Astrocyte (in vitro differentiated cells and primary cell): ENCODE measurements around the gene MINDY3. TPM values are rescaled to one million over a fixed set of nuclear protein-coding genes. Genes with fewer than 3 reads are reported as not detected.
A peak's percentile ranks its signal among the peaks of the same experiment; 100 is the strongest.

Experiments
- DNase-seq: peaks from one replicate; pipeline ENCODE4 v3.0.0-alpha.2; 2010; ENCODE audit warnings: low read depth
- FAIRE-seq: peaks from 2 replicates; lab custom pipeline; 2011; peaks lifted over from hg19 to GRCh38; lab: Jason Lieb, UNC
- H2AFZ ChIP-seq: 2 replicates; pipeline ENCODE4 v1.6.0; 2012; ENCODE audit warnings: low read depth, low read length, inconsistent platforms
- H3K27ac ChIP-seq: 2 replicates; pipeline ENCODE4 v1.5.1; 2011; ENCODE audit warnings: low read depth, low read length, inconsistent platforms
- H3K27me3 ChIP-seq: 2 replicates; pipeline ENCODE4 v1.6.0; 2011; ENCODE audit warnings: low read length, inconsistent platforms; ENCODE audit not compliant: insufficient read depth
- H3K36me3 ChIP-seq: 2 replicates; pipeline ENCODE4 v1.5.1; 2011; ENCODE audit warnings: low read length, inconsistent platforms; ENCODE audit not compliant: insufficient read depth
- H3K4me1 ChIP-seq: 2 replicates; pipeline ENCODE4 v1.5.1; 2011; ENCODE audit warnings: low read length, inconsistent platforms; ENCODE audit not compliant: insufficient read depth
- H3K4me2 ChIP-seq: 2 replicates; pipeline ENCODE4 v1.6.0; 2012; ENCODE audit warnings: low read length, inconsistent platforms
- H3K4me3 ChIP-seq: 2 replicates; pipeline ENCODE4 v1.5.1; 2011; ENCODE audit warnings: low read depth, mild to moderate bottlenecking, low read length, inconsistent platforms; ENCODE audit not compliant: insufficient read depth
- H3K79me2 ChIP-seq: 2 replicates; pipeline ENCODE4 v1.6.0; 2012; ENCODE audit warnings: mild to moderate bottlenecking, low read length, inconsistent platforms; ENCODE audit not compliant: insufficient read depth
- H3K9ac ChIP-seq: 2 replicates; pipeline ENCODE4 v1.6.0; 2012; ENCODE audit warnings: mild to moderate bottlenecking, low read length, inconsistent platforms
- H3K9me3 ChIP-seq: 2 replicates; pipeline ENCODE4 v1.5.1; 2012; ENCODE audit warnings: low read depth, mild to moderate bottlenecking, low read length, inconsistent platforms; ENCODE audit not compliant: insufficient read depth
- H4K20me1 ChIP-seq: 2 replicates; pipeline ENCODE4 v1.6.0; 2012; ENCODE audit warnings: low read length, inconsistent platforms; ENCODE audit not compliant: insufficient read depth
- H3K27ac Mint-ChIP-seq: one replicate; pipeline ENCODE4 v1.8.0; 2021; ENCODE audit warnings: mild to moderate bottlenecking, mixed read lengths; ENCODE audit not compliant: unreplicated experiment
- H3K27me3 Mint-ChIP-seq: one replicate; pipeline ENCODE4 v1.8.0; 2021; ENCODE audit warnings: low read depth, mixed read lengths; ENCODE audit not compliant: unreplicated experiment
- H3K36me3 Mint-ChIP-seq: one replicate; pipeline ENCODE4 v1.8.0; 2021; ENCODE audit warnings: low read depth, mixed read lengths; ENCODE audit not compliant: unreplicated experiment
- H3K4me1 Mint-ChIP-seq: one replicate; pipeline ENCODE4 v1.8.0; 2021; ENCODE audit warnings: low read depth, mixed read lengths; ENCODE audit not compliant: unreplicated experiment
- H3K4me3 Mint-ChIP-seq: one replicate; pipeline ENCODE4 v1.8.0; 2021; ENCODE audit warnings: mild to moderate bottlenecking, moderate library complexity, mixed read lengths; ENCODE audit not compliant: unreplicated experiment
- H3K9me3 Mint-ChIP-seq: one replicate; pipeline ENCODE4 v1.8.0; 2021; ENCODE audit warnings: mild to moderate bottlenecking, mixed read lengths; ENCODE audit not compliant: unreplicated experiment
- EZH2 ChIP-seq: IDR thresholded peaks from 2 replicates; pipeline ENCODE4 v1.6.1; 2012; ENCODE audit warnings: mild to moderate bottlenecking, low read length, inconsistent platforms; ENCODE audit not compliant: insufficient read depth
- total RNA-seq: library from RNA; stranded (reverse); gene quantifications from 2 replicates; pipeline ENCODE4 v1.2.1, GENCODE V29; 2021
- TF ChIP-seq, protein P1 (sequence below): IDR thresholded peaks from 2 replicates; pipeline ENCODE4 v1.5.1; 2011; ENCODE audit warnings: low read depth, mild to moderate bottlenecking, inconsistent platforms, low read length, moderate library complexity; ENCODE audit not compliant: insufficient read depth

Gene MINDY3
- total RNA-seq, 1 donor from 2014 or later: 28.4 TPM

DNA sequence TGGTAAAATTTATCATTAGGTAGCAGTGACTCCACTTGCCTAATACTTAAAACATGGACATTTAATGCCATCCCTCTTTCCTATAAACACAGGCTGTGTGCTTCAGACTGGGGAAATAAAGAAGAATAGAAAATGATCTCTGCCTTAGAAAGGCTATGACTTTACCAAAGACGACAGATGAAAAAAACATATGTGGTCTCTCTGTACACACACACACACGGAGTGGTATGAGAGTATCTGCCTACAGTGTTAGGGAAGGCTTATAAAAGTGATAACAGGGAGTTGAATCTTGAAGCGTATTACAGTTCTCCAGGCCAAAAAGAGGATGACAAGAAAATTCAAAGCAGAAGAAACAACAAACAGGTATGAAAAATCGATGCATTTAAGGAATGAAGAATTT is 38.2 kb downstream of the MINDY3 start:
- no peak overlapping the region for H3K27ac Mint-ChIP-seq
- H3K4me1 ChIP-seq: no peaks in the 10 kb centered on the region
- no peak for TF ChIP-seq EZH2
- TF ChIP-seq, protein P1, sequence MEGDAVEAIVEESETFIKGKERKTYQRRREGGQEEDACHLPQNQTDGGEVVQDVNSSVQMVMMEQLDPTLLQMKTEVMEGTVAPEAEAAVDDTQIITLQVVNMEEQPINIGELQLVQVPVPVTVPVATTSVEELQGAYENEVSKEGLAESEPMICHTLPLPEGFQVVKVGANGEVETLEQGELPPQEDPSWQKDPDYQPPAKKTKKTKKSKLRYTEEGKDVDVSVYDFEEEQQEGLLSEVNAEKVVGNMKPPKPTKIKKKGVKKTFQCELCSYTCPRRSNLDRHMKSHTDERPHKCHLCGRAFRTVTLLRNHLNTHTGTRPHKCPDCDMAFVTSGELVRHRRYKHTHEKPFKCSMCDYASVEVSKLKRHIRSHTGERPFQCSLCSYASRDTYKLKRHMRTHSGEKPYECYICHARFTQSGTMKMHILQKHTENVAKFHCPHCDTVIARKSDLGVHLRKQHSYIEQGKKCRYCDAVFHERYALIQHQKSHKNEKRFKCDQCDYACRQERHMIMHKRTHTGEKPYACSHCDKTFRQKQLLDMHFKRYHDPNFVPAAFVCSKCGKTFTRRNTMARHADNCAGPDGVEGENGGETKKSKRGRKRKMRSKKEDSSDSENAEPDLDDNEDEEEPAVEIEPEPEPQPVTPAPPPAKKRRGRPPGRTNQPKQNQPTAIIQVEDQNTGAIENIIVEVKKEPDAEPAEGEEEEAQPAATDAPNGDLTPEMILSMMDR: no peak
- H4K20me1 ChIP-seq: no peaks in the 10 kb centered on the region
- FAIRE-seq (no peak), DNase-seq (no peak)
- peaks cover 2% of the 10 kb centered on the region for H3K36me3 Mint-ChIP-seq
- no peak overlapping the region for H2AFZ ChIP-seq
- no peaks in the 10 kb centered on the region for H3K27me3 ChIP-seq
- H3K4me3 Mint-ChIP-seq: no peak overlapping the region
- H3K27ac ChIP-seq: no peak overlapping the region
- peaks cover 18% of the 10 kb centered on the region for H3K4me1 Mint-ChIP-seq
- no peaks in the 10 kb centered on the region for H3K27me3 Mint-ChIP-seq
- H3K9ac ChIP-seq: no peak overlapping the region
- no peak overlapping the region for H3K4me2 ChIP-seq
- H3K9me3 ChIP-seq: no peaks in the 10 kb centered on the region
- no peak overlapping the region for H3K4me3 ChIP-seq
- no peaks in the 10 kb centered on the region for H3K9me3 Mint-ChIP-seq
- peaks cover 6% of the 10 kb centered on the region for H3K36me3 ChIP-seq
- no peaks in the 10 kb centered on the region for H3K79me2 ChIP-seq

DNA sequence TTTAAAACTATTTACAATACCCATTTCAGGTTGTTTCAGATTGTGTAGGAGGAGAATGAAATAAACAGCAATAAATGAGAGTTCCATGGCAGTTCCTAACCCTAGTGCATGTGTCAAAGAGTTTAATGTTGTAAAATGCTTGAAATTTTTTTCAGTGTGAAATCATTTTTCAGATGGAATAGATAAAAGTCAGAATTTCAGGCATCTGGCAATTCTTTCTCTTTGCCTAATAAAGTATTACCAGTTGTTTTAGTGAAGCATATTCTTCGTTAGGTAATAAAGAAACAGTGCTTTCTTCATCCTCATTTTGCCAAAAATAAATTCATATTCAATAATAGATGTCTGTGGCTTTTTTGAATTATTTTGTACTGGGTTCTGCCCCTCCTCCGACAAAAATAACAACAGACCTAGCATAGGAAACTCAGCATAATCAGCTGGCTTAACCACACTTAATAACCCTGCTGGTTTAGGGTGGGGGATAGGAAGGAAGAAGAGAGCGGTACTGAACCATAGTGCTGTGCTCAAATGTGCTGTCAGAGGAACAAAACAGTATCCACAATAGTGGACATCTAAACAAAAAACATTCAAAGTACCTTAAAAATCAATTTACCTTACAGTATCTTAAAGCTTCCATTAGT is 39.1 kb downstream of the MINDY3 start:
- peaks cover 18% of the 10 kb centered on the region for H3K4me1 Mint-ChIP-seq
- H3K4me3 Mint-ChIP-seq: no peak overlapping the region
- H3K36me3 Mint-ChIP-seq: peaks cover 2% of the 10 kb centered on the region
- TF ChIP-seq, protein P1: no peak
- no peak for TF ChIP-seq EZH2
- Histone ChIP-seq H3K27me3 (no peaks in the 10 kb centered on the region), H2AFZ (no peak overlapping the region), H3K27ac (no peak overlapping the region), H3K4me1 (no peaks in the 10 kb centered on the region), H3K9ac (no peak overlapping the region), H3K4me2 (no peak overlapping the region), H3K9me3 (no peaks in the 10 kb centered on the region), H3K36me3 (peaks cover 6% of the 10 kb centered on the region), H3K79me2 (no peaks in the 10 kb centered on the region), H3K4me3 (no peak overlapping the region), H4K20me1 (no peaks in the 10 kb centered on the region)
- DNase-seq (peak; percentile 9), FAIRE-seq (no peak)
- H3K27me3 Mint-ChIP-seq: no peaks in the 10 kb centered on the region
- no peak overlapping the region for H3K27ac Mint-ChIP-seq
- H3K9me3 Mint-ChIP-seq: no peaks in the 10 kb centered on the region

DNA sequence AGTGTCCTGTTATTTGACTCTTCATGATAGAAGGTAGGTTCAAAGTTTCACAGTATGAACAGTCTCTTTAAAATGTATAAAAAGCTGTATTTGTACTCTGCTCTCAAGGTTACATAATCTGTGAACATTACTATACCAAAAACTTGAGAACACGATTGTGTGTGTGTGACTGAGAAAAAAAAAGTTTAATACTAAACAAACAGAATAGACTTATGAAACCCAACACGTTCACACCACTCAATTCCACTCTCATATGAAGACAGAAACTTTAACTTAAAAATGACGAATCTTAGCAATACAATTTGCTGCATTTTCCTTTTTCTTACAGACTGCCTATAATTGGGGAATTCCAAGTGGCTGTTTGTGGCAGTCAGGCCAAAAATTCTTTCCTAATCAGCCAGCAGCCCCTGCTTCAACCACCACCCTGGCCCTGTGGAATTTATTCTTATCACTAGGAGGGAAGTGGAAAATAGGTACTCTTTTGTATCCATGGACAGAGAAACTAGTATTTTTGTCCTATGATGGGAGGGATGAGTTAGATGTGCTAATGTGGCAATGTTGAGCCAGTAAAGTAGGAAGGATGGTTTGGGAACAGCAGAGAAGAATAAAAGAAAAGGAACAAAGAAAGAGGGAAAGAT is 42.8 kb downstream of the MINDY3 start:
- no peaks in the 10 kb centered on the region for H3K4me1 ChIP-seq
- H3K36me3 ChIP-seq: peaks cover 6% of the 10 kb centered on the region
- Mint-ChIP-seq H3K4me1 (peaks cover 18% of the 10 kb centered on the region), H3K36me3 (peaks cover 2% of the 10 kb centered on the region), H3K27ac (no peak overlapping the region), H3K27me3 (no peaks in the 10 kb centered on the region), H3K9me3 (no peaks in the 10 kb centered on the region), H3K4me3 (no peak overlapping the region)
- no peaks in the 10 kb centered on the region for H3K9me3 ChIP-seq
- TF ChIP-seq, protein P1: no peak
- TF ChIP-seq EZH2: no peak
- peaks cover 6% of the 10 kb centered on the region for H4K20me1 ChIP-seq
- no peaks in the 10 kb centered on the region for H3K79me2 ChIP-seq
- H3K27ac ChIP-seq: no peak overlapping the region
- no peak overlapping the region for H3K4me3 ChIP-seq
- peak overlapping the region; percentile 9 for H3K4me2 ChIP-seq
- no peak for FAIRE-seq
- peak; percentile 47 for DNase-seq
- H2AFZ ChIP-seq: no peak overlapping the region
- no peaks in the 10 kb centered on the region for H3K27me3 ChIP-seq
- H3K9ac ChIP-seq: no peak overlapping the region
